Measurements from ENCODE around the gene PTPRN2. TPM values are rescaled to one million over a fixed set of nuclear protein-coding genes. Genes with fewer than 3 reads are reported as not detected.

PTPRN2 gene
- total RNA-seq, 1 experiment from 2014 or later: 2.1 TPM

DNA sequence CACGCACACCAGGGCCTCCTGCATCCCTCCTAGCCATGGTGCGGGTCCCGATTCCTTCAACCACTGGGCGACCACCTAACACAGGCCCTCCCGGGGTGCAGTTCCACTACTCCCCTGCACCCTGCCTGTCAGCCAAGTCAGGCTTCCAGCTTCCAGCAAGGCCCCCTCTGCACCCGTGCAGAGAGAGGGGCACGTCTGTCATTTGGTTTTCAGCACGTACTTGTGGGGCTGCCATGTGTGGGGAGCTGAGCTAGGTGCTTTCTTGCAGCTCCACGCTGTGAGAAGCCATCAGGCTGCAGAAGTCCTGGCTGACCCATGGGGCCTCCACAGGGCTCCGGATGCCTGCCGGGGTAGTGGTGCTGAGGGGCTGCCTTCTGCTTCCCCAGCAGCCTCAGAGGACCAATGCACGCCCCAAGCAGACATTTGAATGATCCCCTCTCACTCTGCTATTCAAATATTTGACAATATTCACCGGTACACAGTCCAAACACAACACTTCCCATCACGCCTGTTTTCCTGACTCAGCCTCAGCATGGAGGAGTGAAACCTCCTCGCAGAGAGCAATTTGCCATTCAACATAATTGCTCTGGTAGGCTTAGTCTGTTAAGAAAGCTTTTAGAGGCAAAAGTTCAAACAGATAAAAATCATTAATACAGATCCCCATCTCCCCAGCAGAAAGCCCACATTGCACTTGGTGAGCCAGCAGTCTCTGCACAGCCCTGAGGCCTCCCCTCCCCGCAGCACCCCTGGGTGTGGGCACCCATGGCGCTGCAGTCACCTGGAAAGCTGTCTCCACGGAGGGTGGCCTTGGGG lies 449.9 kb downstream of the PTPRN2 start:
- H2AFZ ChIP-seq (ENCODE audit: low read depth, low read length, poor library complexity, severe bottlenecking): no peak overlapping the region
- no peaks in the 10 kb centered on the region for H3K4me1 ChIP-seq (ENCODE audit: control insufficient read depth in 1 of 2, insufficient read depth in 2 of 2, low read length in 2 of 2)
- intact Hi-C loops (cut with micrococcal nuclease): no loop called here
- H3K9me3 ChIP-seq (ENCODE audit: control insufficient read depth in 1 of 2, insufficient read depth in 1 of 2, low read depth in 1 of 2, low read length in 2 of 2): no peaks in the 10 kb centered on the region; a peak in 2 of 4 replicates
- H3K4me3 ChIP-seq (replicated peaks in 1 of 2; ENCODE audit: low read depth in 1 of 2, low read length in 2 of 2): no peak overlapping the region
- RAD21 ChIA-PET (ENCODE audit: low non-redundant PET in 1 of 2, low total read pairs in 2 of 2, uncharacterized antibody in 2 of 2, unreplicated experiment in 2 of 2): no interaction called here
- CTCF ChIA-PET: no interaction called here
- POLR2A ChIA-PET: no interaction called here
- no TSS peak for BruUV-seq (replicated peaks)
- no peaks in the 10 kb centered on the region for H3K27me3 ChIP-seq (ENCODE audit: insufficient read depth, low read length)
- no peak overlapping the region for H3K9ac ChIP-seq (ENCODE audit: low read length)
- no peaks in the 10 kb centered on the region for H4K20me1 ChIP-seq (ENCODE audit: insufficient read depth)
- no peak overlapping the region for H3K4me2 ChIP-seq (ENCODE audit: low read length)
- no peak overlapping the region for H3K27ac ChIP-seq (ENCODE audit: low read depth, low read length)
- TF ChIP-seq EZH2phosphoT487 (IDR thresholded peaks at IDR 0.05; ENCODE audit: borderline replicate concordance): no peak
- TF ChIP-seq POLR2A (IDR thresholded peaks at IDR 0.05; ENCODE audit: borderline replicate concordance, extremely low read depth, insufficient read depth, insufficient read length): no peak
- TF ChIP-seq, protein P1, sequence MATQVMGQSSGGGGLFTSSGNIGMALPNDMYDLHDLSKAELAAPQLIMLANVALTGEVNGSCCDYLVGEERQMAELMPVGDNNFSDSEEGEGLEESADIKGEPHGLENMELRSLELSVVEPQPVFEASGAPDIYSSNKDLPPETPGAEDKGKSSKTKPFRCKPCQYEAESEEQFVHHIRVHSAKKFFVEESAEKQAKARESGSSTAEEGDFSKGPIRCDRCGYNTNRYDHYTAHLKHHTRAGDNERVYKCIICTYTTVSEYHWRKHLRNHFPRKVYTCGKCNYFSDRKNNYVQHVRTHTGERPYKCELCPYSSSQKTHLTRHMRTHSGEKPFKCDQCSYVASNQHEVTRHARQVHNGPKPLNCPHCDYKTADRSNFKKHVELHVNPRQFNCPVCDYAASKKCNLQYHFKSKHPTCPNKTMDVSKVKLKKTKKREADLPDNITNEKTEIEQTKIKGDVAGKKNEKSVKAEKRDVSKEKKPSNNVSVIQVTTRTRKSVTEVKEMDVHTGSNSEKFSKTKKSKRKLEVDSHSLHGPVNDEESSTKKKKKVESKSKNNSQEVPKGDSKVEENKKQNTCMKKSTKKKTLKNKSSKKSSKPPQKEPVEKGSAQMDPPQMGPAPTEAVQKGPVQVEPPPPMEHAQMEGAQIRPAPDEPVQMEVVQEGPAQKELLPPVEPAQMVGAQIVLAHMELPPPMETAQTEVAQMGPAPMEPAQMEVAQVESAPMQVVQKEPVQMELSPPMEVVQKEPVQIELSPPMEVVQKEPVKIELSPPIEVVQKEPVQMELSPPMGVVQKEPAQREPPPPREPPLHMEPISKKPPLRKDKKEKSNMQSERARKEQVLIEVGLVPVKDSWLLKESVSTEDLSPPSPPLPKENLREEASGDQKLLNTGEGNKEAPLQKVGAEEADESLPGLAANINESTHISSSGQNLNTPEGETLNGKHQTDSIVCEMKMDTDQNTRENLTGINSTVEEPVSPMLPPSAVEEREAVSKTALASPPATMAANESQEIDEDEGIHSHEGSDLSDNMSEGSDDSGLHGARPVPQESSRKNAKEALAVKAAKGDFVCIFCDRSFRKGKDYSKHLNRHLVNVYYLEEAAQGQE (IDR thresholded peaks at IDR 0.05; ENCODE audit: low read depth): no peak
- no peak for TF ChIP-seq ZFX (IDR thresholded peaks at IDR 0.05)
- no peak for TF ChIP-seq SRF (IDR thresholded peaks at IDR 0.05; ENCODE audit: low read depth)
- TF ChIP-seq CBX3 (IDR thresholded peaks at IDR 0.05; ENCODE audit: low read depth): no peak
- no peaks in the 10 kb centered on the region for H3K79me2 ChIP-seq (ENCODE audit: insufficient read depth, low read length)
- H3K9me2 ChIP-seq (ENCODE audit: insufficient read depth): no peaks in the 10 kb centered on the region
- H3K36me3 ChIP-seq (ENCODE audit: control insufficient read depth in 1 of 2, insufficient read depth in 2 of 2, low read length in 2 of 2): no peaks in the 10 kb centered on the region
- ATAC-seq: no peak
- DNase-seq (ENCODE audit: low read depth, low spot score): no peak
